Body of pancreas (tissue), 4 donors: Measurements from ENCODE around the gene SSU72.

ENCODE experiments used
- CTCF ChIP-seq, 7 experiments: fragments of 450-650 bp in 4 of 7; fragments of 200-600 bp in 3 of 7; sonication (generic) in 3 of 7; IDR thresholded peaks; one replicate each; pipeline ENCODE4 v1.5.1; 2016 to 2019; ENCODE audit warnings: antibody characterized with exemption in 7 of 7
- POLR2A ChIP-seq, 3 donors: fragments of 450-650 bp; IDR thresholded peaks; one replicate each; pipeline ENCODE4 v1.6.1; 2016; ENCODE audit warnings: antibody characterized with exemption in 3 of 3, mild to moderate bottlenecking in 2 of 3

GRCh38 chr1:1554550-1554925, 20.1 kb downstream of the SSU72 start:
- TF ChIP-seq CTCF (IDR thresholded peaks at IDR 0.05): no peak
- TF ChIP-seq POLR2A (IDR thresholded peaks at IDR 0.05): no peak
